NCI-H345 treated with DMSO at 0.1 percent for 48 hours (cell line): ENCODE data around the gene DHRS1.

ENCODE experiments used
- DNase-seq: peaks from one replicate; lab custom pipeline; 2025; ENCODE audit not compliant: unreplicated experiment; lab: John Stamatoyannopoulos, UW

The DHRS1 gene

GRCh38 chr14:24266344-24267244 is 33.0 kb downstream of the DHRS1 start:
- DNase-seq = no peak

- DNase-seq = no peak
Observed at GRCh38 chr14:24264298-24264697, 35.3 kb downstream of the DHRS1 start.

GRCh38 chr14:24263848-24264247 is 35.7 kb downstream of the DHRS1 start:
- no peak for DNase-seq

- no peak for DNase-seq
Observed at GRCh38 chr14:24262821-24263733, 36.5 kb downstream of the DHRS1 start, which contains the start of gene TGM1. Gene TGM1, minus strand, starts transcription at chr14:24263177. Its CDS starts 825 bp downstream, at chr14:24262352.

- no peak for DNase-seq
Observed at GRCh38 chr14:24261969-24262327, 37.6 kb downstream of the DHRS1 start.

- no peak for DNase-seq
Observed at GRCh38 chr14:24261256-24261968, 38.2 kb downstream of the DHRS1 start.

GRCh38 chr14:24260780-24261157 is 38.8 kb downstream of the DHRS1 start:
- no peak for DNase-seq

- no peak for DNase-seq
Observed at GRCh38 chr14:24260026-24260779, 39.4 kb downstream of the DHRS1 start.

- no peak for DNase-seq
Observed at GRCh38 chr14:24259282-24260025, 40.1 kb downstream of the DHRS1 start.

GRCh38 chr14:24258548-24259265 is 40.9 kb downstream of the DHRS1 start:
- no peak for DNase-seq

GRCh38 chr14:24258119-24258518 is 41.5 kb downstream of the DHRS1 start:
- DNase-seq = no peak

- DNase-seq = no peak
Observed at GRCh38 chr14:24256960-24257359, 42.6 kb downstream of the DHRS1 start.

GRCh38 chr14:24255931-24256711 is 43.5 kb downstream of the DHRS1 start:
- DNase-seq = no peak

GRCh38 chr14:24255438-24255837 is 44.1 kb downstream of the DHRS1 start:
- no peak for DNase-seq

- DNase-seq = no peak
Observed at GRCh38 chr14:24254630-24255392, 44.8 kb downstream of the DHRS1 start.

- no peak for DNase-seq
Observed at GRCh38 chr14:24253936-24254335, 45.6 kb downstream of the DHRS1 start.

GRCh38 chr14:24252289-24253124 is 47.1 kb downstream of the DHRS1 start:
- DNase-seq = no peak
